ENCODE data around the gene TMEM138.

TMEM138 gene

DNA sequence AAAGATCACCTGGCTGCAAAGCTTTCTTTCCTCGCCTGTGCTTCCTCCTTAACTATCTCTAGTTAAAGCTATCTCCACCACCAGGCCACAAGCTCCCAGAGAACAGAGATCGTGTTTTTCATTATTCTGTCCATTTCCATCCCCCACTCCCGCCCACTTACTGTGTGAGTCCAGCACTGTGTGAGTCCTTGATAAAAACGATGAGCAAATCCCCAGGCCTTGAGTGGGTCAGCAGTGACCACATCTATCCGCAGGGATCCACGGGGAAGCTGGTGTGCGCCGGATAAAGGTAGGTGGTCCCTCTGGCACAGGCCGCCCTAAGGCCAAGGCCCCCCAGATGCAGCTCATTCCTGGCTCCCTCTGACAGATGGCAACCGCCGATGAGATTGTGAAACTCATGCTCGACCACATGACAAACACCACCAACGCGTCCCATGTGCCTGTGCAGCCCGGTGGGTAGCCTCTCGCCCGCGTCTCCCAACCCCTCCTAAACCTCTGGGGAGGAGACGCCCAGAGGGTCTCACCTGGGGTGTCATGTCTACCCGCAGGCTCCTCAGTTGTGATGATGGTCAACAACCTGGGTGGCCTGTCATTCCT, 19.9 kb upstream of the TMEM138 start:
- no peak for DNase-seq

DNA sequence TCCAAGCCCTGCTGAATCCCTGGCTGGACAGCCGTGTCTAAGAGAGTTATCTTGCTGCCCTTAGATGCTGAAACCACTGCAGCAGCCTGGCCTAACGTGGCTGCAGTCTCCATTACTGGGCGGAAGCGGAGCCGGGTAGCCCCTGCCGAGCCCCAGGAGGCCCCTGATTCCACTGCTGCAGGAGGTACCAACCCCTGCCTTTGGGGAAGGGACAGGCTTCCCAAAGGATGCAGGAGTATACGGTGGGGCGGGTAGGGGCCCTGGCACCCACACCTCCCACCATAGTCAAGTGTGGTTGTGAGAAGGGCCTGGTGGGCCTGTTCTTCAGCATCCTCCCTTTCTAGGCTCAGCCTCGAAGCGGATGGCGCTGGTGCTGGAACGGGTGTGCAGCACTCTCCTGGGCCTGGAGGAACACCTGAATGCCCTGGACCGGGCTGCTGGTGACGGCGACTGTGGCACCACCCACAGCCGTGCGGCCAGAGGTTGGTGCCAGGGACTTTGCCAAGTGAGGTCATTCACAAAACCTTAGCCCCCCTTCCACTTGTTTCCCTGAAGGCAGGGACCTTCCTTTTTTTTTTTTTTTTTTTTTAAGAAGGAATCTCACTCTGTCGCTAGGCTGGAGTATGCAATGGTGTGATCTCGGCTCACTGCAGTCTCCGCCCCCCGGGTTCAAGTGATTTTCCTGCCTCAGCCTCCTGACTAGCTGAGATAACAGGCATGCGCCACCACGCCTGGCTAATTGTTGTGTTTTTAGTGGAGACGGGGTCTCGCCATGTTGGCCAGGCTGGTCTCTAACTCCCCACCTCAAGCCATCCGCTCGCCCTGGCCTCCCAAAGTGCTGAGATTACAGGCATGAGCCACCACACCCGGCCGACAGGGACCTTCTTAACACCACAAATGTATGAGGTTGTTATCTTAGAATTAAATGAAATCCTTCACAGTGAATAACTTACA, 18.1 kb upstream of the TMEM138 start:
- no peak for DNase-seq

DNA sequence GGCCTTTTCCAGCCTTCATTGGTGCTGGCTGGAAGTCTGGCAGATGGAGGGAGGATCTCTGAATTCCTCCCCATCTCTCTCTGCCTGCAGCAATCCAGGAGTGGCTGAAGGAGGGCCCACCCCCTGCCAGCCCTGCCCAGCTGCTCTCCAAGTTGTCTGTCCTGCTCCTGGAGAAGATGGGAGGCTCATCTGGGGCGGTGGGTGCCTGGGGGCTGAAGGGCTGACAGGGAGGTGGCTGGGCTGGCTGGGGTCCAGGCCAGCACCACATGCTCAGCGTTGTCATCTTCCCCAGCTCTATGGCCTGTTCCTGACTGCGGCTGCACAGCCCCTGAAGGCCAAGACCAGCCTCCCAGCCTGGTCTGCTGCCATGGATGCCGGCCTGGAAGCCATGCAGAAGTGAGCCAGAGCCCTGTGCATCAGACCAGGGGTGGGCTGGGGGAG, 17.0 kb upstream of the TMEM138 start:
- no peak for DNase-seq

DNA sequence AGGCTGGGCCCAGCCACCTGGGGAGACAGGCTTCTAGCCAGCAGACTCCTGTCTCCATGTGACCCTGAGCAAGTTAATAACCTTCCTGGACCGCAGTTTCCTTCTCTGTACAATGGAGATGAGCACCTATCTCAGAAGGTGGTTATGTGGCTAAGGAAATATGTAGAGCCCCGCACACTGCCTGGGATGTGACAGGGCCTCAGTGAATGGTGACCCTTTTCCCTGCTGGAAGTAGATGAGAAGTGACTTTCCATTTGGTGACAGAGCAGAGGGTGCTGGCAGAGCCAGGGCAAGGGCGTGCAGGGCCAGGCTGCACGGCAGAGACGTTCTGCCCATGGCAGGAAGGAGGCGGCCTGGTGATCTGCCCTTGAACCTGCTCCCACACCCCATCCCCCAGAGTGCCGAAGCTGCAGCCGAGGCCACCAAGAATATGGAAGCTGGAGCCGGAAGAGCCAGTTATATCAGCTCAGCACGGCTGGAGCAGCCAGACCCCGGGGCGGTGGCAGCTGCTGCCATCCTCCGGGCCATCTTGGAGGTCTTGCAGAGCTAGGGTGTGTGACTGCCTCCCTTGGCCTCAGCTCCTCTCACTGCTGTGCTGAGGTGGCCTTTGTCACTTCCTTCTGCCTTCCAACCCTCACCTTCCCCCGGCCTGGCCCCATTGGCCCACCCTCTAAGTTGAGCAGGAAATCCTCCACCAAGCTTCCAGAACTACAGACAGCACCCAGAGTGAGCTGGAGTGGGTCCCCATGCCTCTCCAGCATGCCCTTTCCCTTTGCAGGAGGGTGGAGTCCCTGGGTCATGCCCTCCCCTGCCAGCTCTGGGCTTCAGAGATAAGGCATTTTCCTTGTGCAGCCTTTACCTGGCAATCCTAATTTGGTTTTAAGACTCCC, 16.0 kb upstream of the TMEM138 start:
- DNase-seq, result no peak

DNA sequence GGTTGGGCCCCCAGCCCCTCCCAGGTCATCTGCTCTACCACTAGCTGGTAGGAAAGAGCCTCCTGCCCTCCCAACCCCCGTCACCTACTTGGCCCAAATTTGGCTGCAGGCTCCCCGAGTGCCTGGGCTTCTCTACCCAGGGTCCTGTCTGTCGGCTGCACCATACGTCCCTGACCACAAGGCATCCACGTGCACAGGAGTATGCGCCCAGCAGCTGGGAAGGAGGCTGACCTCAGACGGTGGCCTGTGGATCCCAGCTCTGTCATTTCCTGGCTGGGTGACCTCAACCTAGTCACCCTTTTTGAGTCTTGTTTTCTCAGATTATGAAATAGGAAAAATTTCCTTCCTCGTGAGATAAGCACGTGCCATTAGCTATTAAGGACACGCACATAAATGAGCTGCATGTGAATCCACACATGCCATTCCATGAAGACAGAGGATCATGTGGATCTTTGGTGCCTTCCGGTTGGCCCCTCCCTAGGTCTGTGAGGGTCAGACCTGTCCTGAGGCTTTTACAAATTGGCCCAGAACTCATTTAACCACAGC, 14.2 kb upstream of the TMEM138 start:
- no peak for DNase-seq

DNA sequence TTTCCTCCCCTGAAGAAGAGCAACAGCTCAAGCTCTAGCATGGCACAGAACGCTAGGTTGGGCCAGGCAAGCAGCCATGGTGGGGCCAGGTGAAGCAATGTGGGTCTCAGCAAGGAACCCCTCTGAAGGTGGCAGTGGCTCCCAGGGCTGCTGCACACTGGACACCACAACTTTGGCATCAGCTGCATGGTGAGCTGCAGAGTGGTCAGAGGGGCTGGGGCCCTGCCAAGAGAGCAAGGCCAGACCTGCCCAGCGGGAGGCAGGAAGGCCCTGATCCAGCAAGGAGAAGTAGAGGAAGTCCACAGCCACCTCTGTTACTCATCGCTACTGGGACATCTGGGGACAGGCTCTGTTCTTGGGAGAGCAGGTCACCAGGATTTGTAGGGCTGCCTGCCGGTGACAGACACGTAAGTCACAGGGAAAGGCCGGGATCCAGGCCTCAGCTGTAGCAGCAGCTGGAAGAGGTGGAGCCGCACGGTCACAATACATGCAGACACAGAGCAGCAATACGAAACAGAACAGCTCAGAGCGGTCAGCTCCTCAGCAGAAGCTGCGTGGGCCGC, 12.9 kb upstream of the TMEM138 start:
- no peak for DNase-seq

DNA sequence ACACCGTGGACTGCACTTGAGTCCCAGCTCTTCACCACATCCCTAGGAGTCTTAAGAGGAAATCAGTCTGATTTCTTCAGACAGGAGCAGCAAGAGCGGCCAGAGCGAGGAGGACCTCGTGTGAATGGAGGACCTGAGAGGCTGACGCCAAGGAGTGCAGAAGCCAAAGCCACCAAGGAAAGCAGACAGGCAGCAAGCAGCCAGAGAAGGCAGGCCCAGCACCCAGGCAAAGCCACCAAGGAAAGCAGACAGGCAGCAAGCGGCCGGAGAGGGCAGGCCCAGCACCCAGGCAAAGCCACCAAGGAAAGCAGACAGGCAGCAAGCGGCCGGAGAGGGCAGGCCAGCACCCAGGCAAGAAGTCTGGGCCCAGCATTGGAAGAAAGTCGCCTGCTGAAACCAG, 12.3 kb upstream of the TMEM138 start:
- DNase-seq, result no peak

DNA sequence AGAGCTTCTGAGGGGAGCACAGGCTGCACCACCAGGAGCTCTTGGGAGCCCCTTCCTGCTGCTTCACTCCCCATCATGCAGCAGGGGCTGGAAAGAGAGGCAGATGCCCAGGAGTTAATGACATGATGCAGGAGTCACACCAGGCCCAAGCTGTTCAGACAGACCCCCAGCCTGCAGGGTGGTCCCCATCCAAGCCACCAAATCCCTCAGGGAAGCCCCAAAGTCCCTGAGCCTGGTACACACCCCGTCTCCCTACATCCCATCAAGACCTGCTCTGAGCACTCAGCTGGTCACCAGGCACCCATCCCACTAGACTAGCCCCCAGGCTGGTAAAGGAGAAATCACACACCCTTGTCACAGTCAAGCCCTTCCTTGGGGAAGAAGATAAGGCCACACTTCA, 11.8 kb upstream of the TMEM138 start:
- no peak for DNase-seq

DNA sequence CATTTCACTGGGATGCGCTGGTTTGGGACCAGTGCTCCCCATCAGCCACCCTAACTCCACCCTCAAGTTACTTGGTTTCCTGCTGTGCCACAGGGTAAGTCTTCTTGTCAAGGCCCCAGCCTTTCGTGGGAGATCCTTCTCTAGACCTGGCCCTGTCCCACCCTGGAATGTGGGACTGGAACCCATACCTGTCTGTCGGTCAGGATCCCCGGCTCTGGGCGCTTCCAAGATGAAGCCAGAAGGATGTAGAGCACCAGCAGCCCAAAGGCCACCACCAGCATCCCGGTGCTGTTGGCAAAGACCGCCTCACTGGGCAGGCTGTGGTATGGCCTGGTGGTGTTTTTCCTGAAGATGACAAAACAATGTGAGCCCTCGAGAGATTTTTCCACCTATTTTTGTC, 11.4 kb upstream of the TMEM138 start:
- no peak for DNase-seq

DNA sequence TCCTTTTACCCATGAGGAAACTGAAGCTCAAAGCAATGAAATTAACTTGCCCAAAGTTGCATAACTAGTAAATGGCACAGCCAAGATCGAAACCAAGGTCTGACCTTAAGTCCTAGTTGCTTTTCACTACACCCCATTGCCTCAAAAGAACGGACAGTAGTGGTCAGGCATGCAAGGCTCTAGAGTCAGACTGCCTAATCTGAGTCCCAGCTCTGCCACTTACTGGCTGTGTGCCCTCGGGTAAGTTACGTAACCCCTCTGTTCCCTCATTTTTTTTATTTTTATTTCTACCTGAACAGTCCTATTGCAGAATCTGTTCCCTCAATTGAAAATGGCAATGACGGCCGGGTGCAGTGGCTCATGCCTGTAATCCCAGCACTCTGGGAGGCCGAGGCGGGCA, 10.1 kb upstream of the TMEM138 start:
- DNase-seq, result no peak

DNA sequence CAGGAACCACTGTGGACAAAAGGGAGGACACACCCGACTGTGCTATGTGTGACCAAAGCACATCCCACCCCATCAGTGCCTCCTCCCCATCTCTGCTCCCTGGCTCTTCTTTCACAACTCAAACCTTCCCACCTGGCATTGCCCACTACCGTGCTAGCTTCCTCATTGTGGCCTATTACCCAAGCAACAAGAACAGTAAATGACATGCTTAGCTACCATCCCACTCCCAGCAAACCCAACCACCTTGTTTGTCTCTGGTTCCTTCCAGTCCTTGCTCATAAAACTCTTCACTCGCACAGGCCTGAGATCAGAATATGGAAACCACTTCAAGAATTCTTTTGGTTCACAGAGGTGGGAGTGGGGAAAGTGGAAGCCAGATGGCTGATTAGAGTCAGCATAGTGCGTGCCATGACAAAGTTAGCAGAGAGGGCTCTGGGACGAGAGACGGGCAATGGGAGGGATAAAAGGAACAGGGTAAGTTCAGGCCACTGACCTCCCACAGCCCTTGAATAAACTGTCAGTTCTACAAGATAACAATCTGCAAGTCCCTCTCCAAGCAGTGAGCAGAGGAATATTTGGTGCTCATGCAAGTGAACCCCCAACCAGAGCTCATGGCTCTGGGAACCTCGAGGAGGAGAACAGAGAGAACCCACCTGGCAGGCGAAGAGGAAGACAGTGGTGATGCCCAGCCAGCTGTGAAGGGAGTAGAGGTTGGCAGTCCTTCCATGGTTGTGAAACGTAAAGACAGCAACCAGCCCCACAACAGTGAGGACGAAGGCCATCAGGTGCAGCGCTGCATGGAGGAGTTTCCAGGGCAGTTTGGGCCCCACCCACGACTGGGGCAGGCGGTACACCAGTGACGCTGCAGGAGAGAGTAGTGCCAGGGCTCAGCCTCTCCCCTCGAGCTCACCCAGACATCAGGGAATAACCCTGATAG, 8.8 kb upstream of the TMEM138 start:
- DNase-seq, result no peak

DNA sequence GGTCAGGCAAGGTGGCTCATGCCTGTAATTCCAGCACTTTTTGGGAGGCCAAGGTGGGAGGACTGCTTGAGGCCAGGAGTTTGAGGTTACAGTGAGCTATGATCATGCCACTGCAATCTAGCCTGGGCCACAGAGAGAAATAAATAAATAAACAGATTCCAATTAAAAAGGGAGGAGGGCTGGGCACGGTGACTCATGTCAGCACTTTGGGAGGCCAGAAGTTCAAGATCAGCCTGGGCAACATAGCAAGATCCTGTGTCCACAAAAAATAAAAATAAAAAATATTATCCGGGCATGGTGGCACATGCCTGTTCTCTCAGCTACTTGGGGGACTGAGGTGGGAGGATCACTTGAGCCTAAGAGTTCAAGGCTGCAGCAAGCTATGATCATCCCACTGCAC, 8.0 kb upstream of the TMEM138 start:
- DNase-seq, result no peak

DNA sequence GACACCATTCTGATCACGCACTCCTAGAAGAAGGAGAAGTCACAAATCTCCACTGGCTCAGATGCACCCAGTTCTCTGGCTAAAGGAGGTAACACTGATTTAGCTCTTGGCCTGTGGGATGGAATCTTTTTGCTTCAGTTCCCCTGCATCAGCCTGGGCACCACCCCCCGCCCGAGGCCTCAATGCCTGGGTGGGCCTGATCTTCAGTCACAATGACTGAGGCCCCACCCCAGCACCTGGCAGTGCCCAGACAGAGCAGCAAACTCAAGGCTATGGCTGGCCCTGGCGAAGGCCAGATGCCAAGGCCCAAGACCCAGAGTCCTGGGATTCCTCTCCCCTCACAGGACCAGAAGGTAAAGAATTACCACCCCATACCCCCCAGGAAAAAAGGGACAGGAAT, 5.5 kb upstream of the TMEM138 start:
- no peak for DNase-seq

DNA sequence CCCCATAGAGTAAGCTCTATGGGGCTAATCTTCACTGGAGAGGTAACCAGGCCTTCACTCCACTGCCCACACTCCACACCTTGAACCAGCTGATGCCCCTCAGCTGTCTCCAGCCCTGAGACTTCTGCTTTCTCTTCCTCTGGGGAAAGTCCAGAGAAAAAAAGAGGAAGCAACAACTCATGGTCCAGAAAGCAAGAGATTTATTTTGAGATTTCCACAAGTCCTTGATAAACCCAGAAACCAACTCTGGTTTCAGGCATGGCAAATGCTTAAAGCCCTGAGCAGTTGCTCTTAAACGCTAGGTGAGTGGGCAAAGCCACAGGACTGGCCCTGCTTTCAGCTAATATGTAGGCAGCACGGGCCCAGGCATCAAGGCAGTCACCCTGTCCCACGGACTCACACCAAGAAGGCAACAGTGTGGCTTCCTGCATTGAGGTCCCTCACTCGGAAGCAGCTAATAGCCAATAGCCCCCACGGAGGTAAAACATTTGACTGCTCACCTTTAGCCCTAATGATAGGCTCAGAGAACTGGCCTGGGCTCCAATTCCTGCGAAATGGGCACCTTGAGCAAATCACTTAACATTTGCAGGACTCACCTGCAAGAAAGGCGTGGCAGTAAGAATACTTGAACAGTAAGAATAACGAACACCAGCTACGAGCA, 4.8 kb upstream of the TMEM138 start:
- DNase-seq, result no peak

DNA sequence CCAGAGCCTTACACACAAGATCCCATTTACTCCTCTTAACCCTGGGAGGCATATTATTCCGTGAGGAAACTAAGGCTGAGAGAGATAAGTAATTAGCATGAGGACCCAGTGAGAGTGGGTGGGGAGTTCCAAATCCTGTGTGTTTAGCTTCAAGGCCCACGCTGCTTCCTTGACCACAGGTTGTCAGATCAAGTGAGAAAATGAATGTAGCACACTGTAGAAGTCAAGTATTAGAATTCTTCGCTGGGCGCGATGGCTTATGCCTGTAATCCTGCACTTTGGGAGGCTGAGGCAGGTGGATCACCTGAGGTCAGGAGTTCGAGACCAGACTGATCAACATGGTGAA, 4.3 kb upstream of the TMEM138 start:
- DNase-seq, result no peak

DNA sequence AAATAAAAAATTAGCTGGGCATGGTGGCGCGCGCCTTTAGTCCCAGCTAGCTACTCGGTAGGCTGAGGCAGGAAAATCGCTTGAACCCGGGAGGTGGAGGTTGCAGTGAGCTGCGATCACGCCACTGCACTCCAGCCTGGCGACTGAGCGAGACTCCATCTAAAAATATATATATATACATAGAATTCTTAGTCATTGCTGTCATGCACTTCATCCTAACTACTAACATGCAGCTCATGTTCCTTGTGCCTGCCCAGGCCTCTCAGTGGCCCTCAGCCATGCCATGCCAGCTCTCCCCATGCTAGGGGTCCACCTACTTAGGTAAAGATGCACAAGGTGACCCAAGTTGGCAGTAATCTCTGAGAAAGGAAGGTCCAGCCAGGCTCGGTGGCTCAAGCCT, 3.6 kb upstream of the TMEM138 start:
- no peak for DNase-seq

DNA sequence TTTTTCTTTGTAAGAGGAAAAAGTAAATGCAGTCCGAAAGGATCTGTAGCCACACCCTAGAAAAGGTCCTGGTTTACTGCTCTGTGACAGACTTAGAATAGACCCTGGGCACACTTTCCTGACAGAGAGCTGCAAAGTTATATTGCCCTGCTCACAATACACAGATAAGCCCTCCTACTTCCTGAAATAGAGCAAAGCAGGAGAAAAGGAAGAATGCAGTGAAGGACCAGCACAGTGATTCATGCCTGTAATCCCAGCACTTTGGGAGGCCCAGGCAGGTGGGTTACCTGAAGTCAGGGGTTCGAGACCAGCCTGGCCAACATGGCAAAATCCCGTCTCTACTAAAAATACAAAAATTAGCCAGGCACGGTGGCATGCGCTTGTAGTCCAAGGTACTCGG, 2.7 kb upstream of the TMEM138 start:
- DNase-seq, result no peak

DNA sequence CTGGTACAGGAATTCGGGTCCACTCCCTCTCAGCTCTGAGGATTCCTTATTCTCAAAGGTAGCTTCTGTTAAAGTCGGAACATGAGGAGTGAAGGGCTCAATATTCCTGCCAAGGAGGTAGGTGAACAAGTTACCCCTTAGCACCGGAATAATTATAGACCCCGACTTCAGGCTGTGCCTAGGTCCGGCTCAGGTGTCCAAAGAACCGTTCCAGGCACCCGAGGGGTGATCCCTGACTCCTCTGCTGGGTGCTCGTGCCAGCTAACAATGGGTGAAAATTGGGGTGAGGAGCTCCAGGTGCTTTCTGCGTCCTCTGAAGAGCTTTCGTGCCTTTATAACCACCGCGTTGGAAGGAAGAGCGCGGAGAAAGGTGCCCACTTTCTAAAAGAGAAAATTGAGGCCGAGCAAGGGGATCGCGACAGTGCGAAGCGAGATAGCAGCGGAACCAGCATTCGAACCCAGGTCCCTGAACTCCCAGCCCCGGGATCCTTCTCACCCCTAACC, 885 bp upstream of the TMEM138 start:
- DNase-seq, result no peak

DNA sequence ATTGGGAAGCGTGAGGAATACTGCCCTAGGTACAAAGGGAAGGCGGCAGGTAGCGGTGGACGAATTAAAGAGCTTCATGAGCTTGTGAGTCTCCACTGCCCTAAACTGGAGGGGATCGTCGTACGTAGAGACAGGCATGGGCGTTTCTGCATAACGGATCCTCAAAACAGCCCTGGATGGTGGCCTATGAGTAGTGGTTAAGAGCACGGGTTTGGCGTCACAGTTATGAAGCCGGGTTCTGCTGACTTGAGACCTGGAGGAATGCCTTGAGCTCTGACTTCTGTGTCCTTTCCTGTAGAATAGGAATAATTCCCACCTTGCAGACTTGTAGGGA, 335 bp downstream of the TMEM138 start:
- DNase-seq, result no peak

DNA sequence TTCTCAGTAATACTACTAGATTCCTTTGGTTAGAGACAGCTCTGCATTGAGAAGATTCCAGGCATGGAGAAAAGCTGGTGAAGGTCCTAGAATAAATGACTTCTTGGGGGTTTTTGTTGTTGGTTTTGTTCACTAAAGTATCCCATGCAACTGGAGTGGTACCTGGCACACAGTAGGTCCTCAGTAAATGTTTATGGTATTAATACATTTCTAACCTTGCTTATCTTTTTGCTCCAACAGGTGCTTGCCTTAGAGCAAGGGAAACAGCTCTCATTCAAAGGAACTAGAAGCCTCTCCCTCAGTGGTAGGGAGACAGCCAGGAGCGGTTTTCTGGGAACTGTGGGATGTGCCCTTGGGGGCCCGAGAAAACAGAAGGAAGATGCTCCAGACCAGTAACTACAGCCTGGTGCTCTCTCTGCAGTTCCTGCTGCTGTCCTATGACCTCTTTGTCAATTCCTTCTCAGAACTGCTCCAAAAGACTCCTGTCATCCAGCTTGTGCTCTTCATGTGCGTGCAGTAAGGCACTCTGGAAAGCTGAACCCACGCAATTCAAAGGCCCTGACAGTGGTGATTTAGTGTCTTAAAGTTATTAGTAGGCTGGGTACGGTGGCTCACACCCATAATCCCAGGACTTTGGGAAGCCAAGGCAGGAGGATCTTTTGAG, 2.0 kb downstream of the TMEM138 start:
- no peak for DNase-seq

DNA sequence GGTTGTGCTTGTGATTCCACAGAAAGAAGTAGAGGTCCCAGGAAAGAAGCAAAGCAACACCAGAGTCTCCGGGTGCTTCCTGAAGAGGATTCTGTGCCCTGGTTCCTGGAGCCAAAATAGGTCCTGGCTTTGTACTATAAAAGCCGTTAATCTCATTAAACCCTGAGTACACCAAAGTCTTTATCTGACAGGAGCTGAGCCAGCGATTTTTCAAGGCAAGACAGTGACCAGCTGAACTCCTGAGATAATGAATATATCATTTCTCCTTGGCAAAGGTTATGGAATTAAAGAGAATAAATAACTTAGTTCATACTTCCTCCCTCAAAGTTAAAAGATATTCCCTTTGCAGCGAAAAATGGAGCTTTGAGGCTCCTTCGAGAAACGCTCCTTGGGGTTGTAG, 5.2 kb downstream of the TMEM138 start:
- DNase-seq, result no peak
